Gastrocnemius medialis (tissue), 4 donors: ENCODE measurements around the gene WSB2. TPM values are rescaled to one million over a fixed set of nuclear protein-coding genes. Genes with fewer than 3 reads are reported as not detected.

Experiments
- ATAC-seq, 2 donors: fragments of 150-250 bp; one replicate each; pipeline ENCODE4 v1.9.1; 2016
- DNase-seq, 2 donors: peaks; one replicate each; pipeline ENCODE4 v3.0.0-alpha.2; 2019
- H3K27ac ChIP-seq, 4 donors: fragments of 200-600 bp; sonication (generic); 1 replicate in 1 of 4; 2 replicates in 3 of 4; pipeline ENCODE4 v1.5.1; 2016 to 2018; ENCODE audit warnings: mild to moderate bottlenecking in 2 of 4, moderate library complexity in 1 of 4
- H3K27me3 ChIP-seq, 3 donors: fragments of 200-600 bp; sonication (generic) in 2 of 3; 1 replicate in 1 of 3; 2 replicates in 2 of 3; pipeline versions ENCODE4 v1.5.1 to v1.6.0; 2016 to 2019; ENCODE audit warnings: mild to moderate bottlenecking in 1 of 3, moderate library complexity in 1 of 3
- H3K36me3 ChIP-seq, 2 donors: fragments of 200-600 bp; sonication (generic) in 1 of 2; one replicate each; pipeline ENCODE4 v1.5.1; 2017 to 2018
- H3K4me1 ChIP-seq, 2 donors: fragments of 200-600 bp; sonication (generic) in 1 of 2; one replicate each; pipeline ENCODE4 v1.5.1; 2016 to 2017; ENCODE audit warnings: mild to moderate bottlenecking in 2 of 2
- H3K4me3 ChIP-seq, 4 donors: fragments of 200-600 bp; sonication (generic) in 3 of 4; 1 replicate in 1 of 4; 2 replicates in 3 of 4; pipeline ENCODE4 v1.5.1; 2016 to 2019; ENCODE audit warnings: mild to moderate bottlenecking in 2 of 4
- H3K9me3 ChIP-seq, 3 donors: fragments of 200-600 bp; sonication (generic) in 2 of 3; 1 replicate in 1 of 3; 2 replicates in 2 of 3; pipeline ENCODE4 v1.5.1; 2016 to 2019
- POLR2A ChIP-seq, 2 donors: fragments of 450-650 bp; IDR thresholded peaks; one replicate each; pipeline ENCODE4 v1.6.1; 2017; ENCODE audit warnings: antibody characterized with exemption in 2 of 2, mild to moderate bottlenecking in 2 of 2, moderate library complexity in 2 of 2
- in situ Hi-C, 4 donors: fragments of 200-750 bp; cut with MboI; loops; one replicate each; pipeline versions ENCODE4 v1.15.0 to v1.8.0; 2017; ENCODE audit warnings: low sequenced_read_pairs in 4 of 4
- intact Hi-C: fragments of 100-400 bp; cut with DNase I; formaldehyde crosslinking; loops from one replicate; pipeline ENCODE4 v1.15.1; 2023; ENCODE audit warnings: low total_unique reads
- total RNA-seq, 4 donors: library from RNA; depleted of rRNA; stranded (reverse); fragments of >200 nt; gene quantifications; one replicate each; pipeline versions ENCODE4 v1.1.0 to v1.2.3, GENCODE V29; 2016
- TF ChIP-seq, protein P1 (sequence below), 5 experiments: fragments of 450-650 bp in 3 of 5; fragments of 200-600 bp in 2 of 5; sonication (generic) in 2 of 5; IDR thresholded peaks in 4 of 5; conservative IDR thresholded peaks in 1 of 5; 1 replicate in 4 of 5; 2 replicates in 1 of 5; pipeline ENCODE4 v1.5.1; 2016 to 2019; ENCODE audit warnings: antibody characterized with exemption in 5 of 5, mild to moderate bottlenecking in 3 of 5, moderate library complexity in 3 of 5

Gene WSB2
- total RNA-seq, 4 donors from 2014 or later: 83.5 to 133 (median 93.5) TPM

DNA sequence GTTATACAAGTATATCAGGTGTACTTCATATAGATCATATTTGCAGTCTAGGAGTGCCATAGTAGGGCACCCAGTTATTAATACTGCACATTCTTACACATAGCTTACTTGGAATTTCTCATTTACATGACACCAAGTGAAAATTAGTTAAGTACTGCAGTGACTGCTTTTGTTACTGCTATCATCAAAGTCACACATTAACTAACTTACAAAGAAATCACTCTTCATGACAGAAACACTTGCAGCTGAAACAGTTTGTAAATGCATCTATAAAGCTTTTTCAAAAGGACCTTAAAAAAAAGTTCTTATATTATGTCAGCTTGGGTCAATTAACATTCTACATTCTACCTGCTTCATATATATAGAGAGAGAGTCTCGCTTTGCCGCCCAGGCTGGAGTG is 62.3 kb downstream of the WSB2 start:
- ATAC-seq: no peak
- H3K4me1 ChIP-seq: no peaks in the 10 kb centered on the region
- intact Hi-C loops (no loop called here), in situ Hi-C loops (no loop called here)
- H3K36me3 ChIP-seq: no peaks in the 10 kb centered on the region
- no peak overlapping the region for H3K27ac ChIP-seq
- no peaks in the 10 kb centered on the region for H3K9me3 ChIP-seq
- no peak for DNase-seq
- no peak for TF ChIP-seq POLR2A (IDR thresholded peaks at IDR 0.05)
- TF ChIP-seq, protein P1, sequence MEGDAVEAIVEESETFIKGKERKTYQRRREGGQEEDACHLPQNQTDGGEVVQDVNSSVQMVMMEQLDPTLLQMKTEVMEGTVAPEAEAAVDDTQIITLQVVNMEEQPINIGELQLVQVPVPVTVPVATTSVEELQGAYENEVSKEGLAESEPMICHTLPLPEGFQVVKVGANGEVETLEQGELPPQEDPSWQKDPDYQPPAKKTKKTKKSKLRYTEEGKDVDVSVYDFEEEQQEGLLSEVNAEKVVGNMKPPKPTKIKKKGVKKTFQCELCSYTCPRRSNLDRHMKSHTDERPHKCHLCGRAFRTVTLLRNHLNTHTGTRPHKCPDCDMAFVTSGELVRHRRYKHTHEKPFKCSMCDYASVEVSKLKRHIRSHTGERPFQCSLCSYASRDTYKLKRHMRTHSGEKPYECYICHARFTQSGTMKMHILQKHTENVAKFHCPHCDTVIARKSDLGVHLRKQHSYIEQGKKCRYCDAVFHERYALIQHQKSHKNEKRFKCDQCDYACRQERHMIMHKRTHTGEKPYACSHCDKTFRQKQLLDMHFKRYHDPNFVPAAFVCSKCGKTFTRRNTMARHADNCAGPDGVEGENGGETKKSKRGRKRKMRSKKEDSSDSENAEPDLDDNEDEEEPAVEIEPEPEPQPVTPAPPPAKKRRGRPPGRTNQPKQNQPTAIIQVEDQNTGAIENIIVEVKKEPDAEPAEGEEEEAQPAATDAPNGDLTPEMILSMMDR (IDR thresholded peaks at IDR 0.05 in 4 of 5, conservative IDR thresholded peaks at IDR 0.05 in 1 of 5): no peak
- H3K4me3 ChIP-seq: no peak overlapping the region
- no peaks in the 10 kb centered on the region for H3K27me3 ChIP-seq

DNA sequence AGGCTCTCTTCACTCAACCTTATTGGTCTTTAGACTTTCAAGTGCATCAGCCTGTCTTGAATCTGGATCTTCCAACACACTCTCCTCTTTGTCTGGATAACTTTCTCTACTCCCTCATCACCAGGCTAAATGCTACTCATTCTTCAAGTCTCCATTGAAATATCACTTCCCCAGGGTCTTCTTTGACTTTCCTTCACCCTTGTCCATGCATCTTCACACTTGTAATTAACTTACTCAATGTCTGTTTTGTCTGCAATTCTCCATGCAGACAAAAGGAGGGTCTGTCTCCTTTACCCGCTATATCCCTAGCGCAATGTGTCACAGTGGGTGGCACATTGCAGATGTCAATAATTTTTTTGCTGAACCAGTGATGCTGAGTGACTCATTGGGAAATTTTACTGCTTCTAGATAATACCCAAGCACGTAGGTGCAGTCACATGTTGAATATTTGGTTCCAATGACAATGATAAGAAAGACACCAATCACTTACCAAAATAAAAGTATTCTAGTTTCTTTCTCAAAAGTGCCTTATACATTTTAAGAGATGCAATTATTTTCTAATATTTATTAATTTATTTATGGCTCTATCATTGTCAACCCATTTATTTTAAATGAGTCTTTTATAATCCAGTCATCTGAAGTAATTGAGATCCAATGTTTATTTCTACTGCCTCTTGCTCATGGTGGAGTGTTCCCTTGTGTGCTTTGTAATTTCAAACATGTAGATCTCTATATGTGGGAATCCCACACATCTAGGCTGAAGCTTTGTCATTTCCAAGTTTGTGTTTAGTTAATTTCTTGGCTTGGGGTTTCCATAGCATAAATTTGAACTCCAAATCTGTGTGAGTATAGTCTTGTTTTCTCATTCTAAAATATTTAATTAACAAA is 66.2 kb downstream of the WSB2 start:
- ATAC-seq (no peak), DNase-seq (no peak)
- intact Hi-C loops: no loop called here
- no peaks in the 10 kb centered on the region for H3K4me1 ChIP-seq
- no peaks in the 10 kb centered on the region for H3K9me3 ChIP-seq
- no peak for TF ChIP-seq POLR2A (IDR thresholded peaks at IDR 0.05)
- TF ChIP-seq, protein P1 (IDR thresholded peaks at IDR 0.05 in 4 of 5, conservative IDR thresholded peaks at IDR 0.05 in 1 of 5): no peak
- H3K27me3 ChIP-seq: no peaks in the 10 kb centered on the region
- in situ Hi-C loops: no loop called here
- no peak overlapping the region for H3K4me3 ChIP-seq
- H3K36me3 ChIP-seq: no peaks in the 10 kb centered on the region
- H3K27ac ChIP-seq: no peak overlapping the region

DNA sequence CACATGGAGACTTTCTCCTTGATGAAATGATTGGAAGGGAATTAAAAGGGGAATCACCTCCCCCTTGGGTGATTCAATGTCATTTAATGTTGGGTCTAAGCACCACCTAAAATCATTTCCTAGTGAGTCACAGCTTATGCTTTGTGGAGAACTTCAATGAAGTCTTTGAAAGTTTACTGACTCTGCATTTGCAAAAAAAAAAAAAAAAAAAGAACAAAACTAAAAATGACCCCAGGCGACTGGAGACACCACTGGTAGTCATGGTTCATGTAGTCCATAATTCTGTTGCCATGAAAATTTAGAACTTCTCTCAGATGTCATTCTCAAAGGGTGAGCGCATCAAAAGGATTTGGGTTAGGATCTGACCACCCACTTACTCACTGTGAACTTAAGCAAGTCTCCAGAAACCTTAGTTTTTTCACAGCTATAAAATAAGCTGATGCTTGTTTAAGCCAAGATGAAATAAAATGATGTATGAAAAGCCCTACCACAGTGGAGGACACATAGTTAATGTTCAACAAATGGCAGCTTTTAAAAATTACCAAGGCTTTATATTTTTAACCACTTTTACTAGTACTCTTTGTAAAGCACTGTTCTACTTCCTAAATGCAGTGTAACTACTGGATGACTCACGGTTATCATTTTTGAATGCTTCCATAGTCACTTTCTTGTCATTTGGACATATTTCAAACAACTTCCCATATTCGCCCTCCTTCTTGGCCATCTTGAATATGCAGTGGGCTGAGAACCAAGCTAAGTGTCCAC is 74.1 kb downstream of the WSB2 start:
- intact Hi-C loops: no loop called here
- no peak overlapping the region for H3K27ac ChIP-seq
- H3K4me1 ChIP-seq: no peaks in the 10 kb centered on the region
- H3K27me3 ChIP-seq: no peaks in the 10 kb centered on the region
- in situ Hi-C loops: no loop called here
- DNase-seq (no peak), ATAC-seq (no peak)
- no peaks in the 10 kb centered on the region for H3K9me3 ChIP-seq
- no peak for TF ChIP-seq POLR2A (IDR thresholded peaks at IDR 0.05)
- TF ChIP-seq, protein P1 (IDR thresholded peaks at IDR 0.05 in 4 of 5, conservative IDR thresholded peaks at IDR 0.05 in 1 of 5): no peak
- H3K36me3 ChIP-seq: no peaks in the 10 kb centered on the region
- no peak overlapping the region for H3K4me3 ChIP-seq

DNA sequence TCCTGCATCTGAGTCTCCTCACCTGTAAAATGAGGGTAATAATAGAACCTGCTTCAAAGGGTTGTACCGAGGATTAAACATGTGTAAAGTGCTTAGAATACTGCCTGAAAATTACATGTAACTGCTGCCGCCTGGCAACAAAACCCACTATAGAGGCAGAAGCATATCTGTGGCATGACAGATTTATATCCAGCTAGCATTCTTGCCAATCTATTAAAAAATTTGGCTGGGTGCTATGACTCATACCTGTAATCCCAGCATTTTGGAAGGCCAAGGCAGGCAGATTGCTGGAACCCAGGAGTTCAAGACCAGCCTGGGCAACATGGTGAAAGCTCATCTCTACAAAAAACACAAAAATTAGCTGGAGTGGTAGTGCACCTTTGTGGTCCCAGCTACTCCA is 75.8 kb downstream of the WSB2 start:
- Histone ChIP-seq H3K27ac (no peak overlapping the region), H3K4me3 (no peak overlapping the region), H3K9me3 (no peaks in the 10 kb centered on the region), H3K27me3 (no peaks in the 10 kb centered on the region), H3K36me3 (no peaks in the 10 kb centered on the region), H3K4me1 (no peaks in the 10 kb centered on the region)
- DNase-seq: no peak
- intact Hi-C loops: no loop called here
- in situ Hi-C loops: no loop called here
- TF ChIP-seq, protein P1 (IDR thresholded peaks at IDR 0.05 in 4 of 5, conservative IDR thresholded peaks at IDR 0.05 in 1 of 5): no peak
- no peak for TF ChIP-seq POLR2A (IDR thresholded peaks at IDR 0.05)
- ATAC-seq: no peak

Other genes starting within 250 kb of the WSB2 start
- gene KSR2, start 92.2 kb downstream of the WSB2 start, total RNA-seq: under 1 TPM in 2 of 4 donors, not detected in 2; 0.02 to 0.10 TPM
- gene RFC5, start 44.5 kb downstream of the WSB2 start, total RNA-seq: 1 to 10 TPM; 3.5 to 9.9 (median 5.4) TPM
- gene VSIG10, start 42.8 kb upstream of the WSB2 start, total RNA-seq: 10 to 100 TPM in 3 of 4 donors, 1 to 10 TPM in 1; 9.3 to 22.1 (median 17.0) TPM
- 100 to 1,000 TPM; 306 to 442 (median 330) TPM for gene PEBP1, start 74.9 kb upstream of the WSB2 start, total RNA-seq